Adrenal gland (tissue), 12 donors: ENCODE results near the gene ROR2. TPM values are rescaled to one million over a fixed set of nuclear protein-coding genes. Genes with fewer than 3 reads are reported as not detected.
"Not testable (repeated sequence)": the region's sequence is repeated elsewhere in the genome, so short reads cannot be mapped to it uniquely, and the experiment has no call there.

Experiments used
- DNase-seq, 7 donors: peaks; one replicate each; pipeline ENCODE4 v3.0.0-alpha.2; 2019 to 2020
- H3K27ac ChIP-seq, 5 donors: fragments of 200-600 bp; sonication (generic) in 4 of 5; 1 replicate in 3 of 5; 2 replicates in 2 of 5; pipeline versions ENCODE4 v1.5.1 to v1.8.0; 2016 to 2020; ENCODE audit warnings: mild to moderate bottlenecking in 1 of 5
- H3K27me3 ChIP-seq: fragments of 200-600 bp; 2 replicates; pipeline ENCODE4 v1.8.0; 2021
- H3K36me3 ChIP-seq, 2 donors: fragments of 200-600 bp; replicated peaks in 1 of 2; 1 replicate in 1 of 2; 2 replicates in 1 of 2; pipeline versions ENCODE4 v1.5.1 to v1.8.0; 2018 to 2022
- H3K4me1 ChIP-seq, 2 donors: fragments of 200-600 bp; replicated peaks in 1 of 2; 1 replicate in 1 of 2; 2 replicates in 1 of 2; pipeline versions ENCODE4 v1.5.1 to v1.8.0; 2018 to 2021
- H3K4me3 ChIP-seq, 4 donors: fragments of 200-600 bp; sonication (generic) in 3 of 4; one replicate each; pipeline ENCODE4 v1.5.1; 2016 to 2018
- H3K9me3 ChIP-seq, 3 donors: fragments of 200-600 bp; sonication (generic) in 1 of 3; replicated peaks in 1 of 3; 1 replicate in 2 of 3; 2 replicates in 1 of 3; pipeline versions ENCODE4 v1.5.1 to v1.8.0; 2016 to 2021
- POLR2A ChIP-seq, 2 donors: fragments of 450-650 bp; IDR thresholded peaks; one replicate each; pipeline ENCODE4 v1.6.1; 2017; ENCODE audit warnings: antibody characterized with exemption in 2 of 2, mild to moderate bottlenecking in 2 of 2, moderate library complexity in 1 of 2
- WGBS, 4 donors: extraction: QIAGEN DNeasy Blood & Tissue Kit in 2 of 4; methylation state at CpG; one replicate each; pipeline versions ENCODE4 v1.1.5 to v1.1.7; 2013 to 2017; 5-methylcytosine and 5-hydroxymethylcytosine counted together
- intact Hi-C, 2 donors: fragments of 100-400 bp; cut with DNase I; formaldehyde crosslinking; loops; one replicate each; pipeline versions ENCODE4 v1.14.1 to v1.15.0; 2022 to 2023
- polyA plus RNA-seq, 3 donors: library from polyadenylated mRNA; stranded (reverse); fragments of 200-250 nt in 2 of 3; fragments of 350-450 nt in 1 of 3; fragmentation: Illumina TruSeq in 1 of 3; extraction: RNeasy Lipid Tissue Mini Kit (QIAGEN cat#74804) in 1 of 3; gene quantifications; one replicate each; pipeline ENCODE4 v1.2.3, GENCODE V29; 2013 to 2014
- total RNA-seq, 9 donors: library from RNA; depleted of rRNA in 4 of 9; stranded (reverse); fragments of >200 nt in 4 of 9; fragments of 120-200 nt in 1 of 9; fragmentation: NEBNext Ultra II Directional in 1 of 9; extraction: Animal tissue kit (Norgen Biotek cat#: 25700) in 1 of 9; gene quantifications; one replicate each; pipeline versions ENCODE4 v1.1.0 to v1.2.4, GENCODE V29; 2013 to 2023
- TF ChIP-seq, protein P1 (sequence below), 6 experiments: fragments of 450-650 bp in 4 of 6; fragments of 200-600 bp in 2 of 6; sonication (generic) in 1 of 6; IDR thresholded peaks; 1 replicate in 5 of 6; 2 replicates in 1 of 6; pipeline versions ENCODE4 v1.5.1 to v1.8.0; 2016 to 2021; ENCODE audit warnings: antibody characterized with exemption in 6 of 6, mild to moderate bottlenecking in 2 of 6, moderate library complexity in 1 of 6
- donor health status: healthy with polysubstance abuse.
- donor health status: Bipolar disorder and iron deficiency.
- donor health status: DM: yes; HTN: yes; CAD: no.
- donor health status: DM: no; HTN: no; CAD: no.
- donor health status: DM: no; HTN: no; CAD: no.
- donor health status: DM: yes; HTN: yes; CAD: no.

Gene ROR2
- total and polyA plus RNA-seq, 12 donors = 3.9 to 23.9 (median 11.4) TPM

DNA sequence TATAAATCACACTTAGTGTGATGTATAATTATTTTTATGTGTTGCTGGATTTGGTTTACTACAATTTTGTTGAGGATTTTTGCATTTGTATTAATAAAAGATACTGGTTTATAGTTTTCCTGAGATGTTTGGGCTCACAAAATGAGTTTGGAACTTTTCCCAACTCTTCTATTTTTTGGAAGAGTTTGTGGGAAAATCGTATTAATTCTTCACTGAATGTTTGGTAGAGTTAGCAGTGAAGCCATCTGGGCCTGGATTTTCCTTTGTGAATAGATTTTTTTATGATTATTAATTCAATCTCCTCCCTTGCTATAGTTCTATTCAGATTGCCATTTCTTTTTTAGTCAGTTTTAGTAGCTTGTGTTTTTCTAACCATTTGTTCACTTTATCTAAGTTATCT, 324.7 kb downstream of the ROR2 start:
- intact Hi-C loops = no loop called here
- DNase-seq = no peak
- Histone ChIP-seq H3K9me3 (no peaks in the 10 kb centered on the region), H3K4me1 (no peaks in the 10 kb centered on the region), H3K27me3 (no peaks in the 10 kb centered on the region), H3K36me3 (no peaks in the 10 kb centered on the region), H3K4me3 (no peak overlapping the region), H3K27ac (no peak overlapping the region)
- WGBS, 4 donors = 40 to 66% (median 54%) methylated on average over 1 of the region's 1 CpG
- TF ChIP-seq, protein P1, sequence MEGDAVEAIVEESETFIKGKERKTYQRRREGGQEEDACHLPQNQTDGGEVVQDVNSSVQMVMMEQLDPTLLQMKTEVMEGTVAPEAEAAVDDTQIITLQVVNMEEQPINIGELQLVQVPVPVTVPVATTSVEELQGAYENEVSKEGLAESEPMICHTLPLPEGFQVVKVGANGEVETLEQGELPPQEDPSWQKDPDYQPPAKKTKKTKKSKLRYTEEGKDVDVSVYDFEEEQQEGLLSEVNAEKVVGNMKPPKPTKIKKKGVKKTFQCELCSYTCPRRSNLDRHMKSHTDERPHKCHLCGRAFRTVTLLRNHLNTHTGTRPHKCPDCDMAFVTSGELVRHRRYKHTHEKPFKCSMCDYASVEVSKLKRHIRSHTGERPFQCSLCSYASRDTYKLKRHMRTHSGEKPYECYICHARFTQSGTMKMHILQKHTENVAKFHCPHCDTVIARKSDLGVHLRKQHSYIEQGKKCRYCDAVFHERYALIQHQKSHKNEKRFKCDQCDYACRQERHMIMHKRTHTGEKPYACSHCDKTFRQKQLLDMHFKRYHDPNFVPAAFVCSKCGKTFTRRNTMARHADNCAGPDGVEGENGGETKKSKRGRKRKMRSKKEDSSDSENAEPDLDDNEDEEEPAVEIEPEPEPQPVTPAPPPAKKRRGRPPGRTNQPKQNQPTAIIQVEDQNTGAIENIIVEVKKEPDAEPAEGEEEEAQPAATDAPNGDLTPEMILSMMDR (IDR thresholded peaks at IDR 0.05) = no peak
- no peak for TF ChIP-seq POLR2A (IDR thresholded peaks at IDR 0.05)

DNA sequence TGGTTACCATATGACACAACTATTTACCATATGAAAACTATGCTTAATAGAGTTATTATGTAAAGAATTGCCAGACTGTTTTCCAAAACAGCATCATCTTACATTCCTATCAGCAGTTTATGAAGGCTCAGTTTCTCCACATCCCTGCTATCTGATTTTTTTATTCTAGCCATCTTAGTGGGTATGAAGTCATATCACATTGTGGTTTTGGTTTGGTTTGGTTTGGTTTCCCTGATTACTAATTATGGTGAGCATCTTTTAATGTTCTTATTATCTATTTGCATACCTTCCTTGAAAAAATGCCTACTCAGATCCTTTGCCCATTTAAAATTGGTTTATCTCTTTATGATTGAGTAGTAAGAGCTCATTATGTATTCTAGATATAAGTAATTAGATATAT, 327.0 kb downstream of the ROR2 start:
- H3K4me1 ChIP-seq = no peaks in the 10 kb centered on the region
- DNase-seq = no peak
- H3K27ac ChIP-seq = no peak overlapping the region
- intact Hi-C loops = no loop called here
- no peak for TF ChIP-seq POLR2A (IDR thresholded peaks at IDR 0.05)
- no peaks in the 10 kb centered on the region for H3K27me3 ChIP-seq
- H3K36me3 ChIP-seq = no peaks in the 10 kb centered on the region
- no peak overlapping the region for H3K4me3 ChIP-seq
- H3K9me3 ChIP-seq = no peaks in the 10 kb centered on the region

DNA sequence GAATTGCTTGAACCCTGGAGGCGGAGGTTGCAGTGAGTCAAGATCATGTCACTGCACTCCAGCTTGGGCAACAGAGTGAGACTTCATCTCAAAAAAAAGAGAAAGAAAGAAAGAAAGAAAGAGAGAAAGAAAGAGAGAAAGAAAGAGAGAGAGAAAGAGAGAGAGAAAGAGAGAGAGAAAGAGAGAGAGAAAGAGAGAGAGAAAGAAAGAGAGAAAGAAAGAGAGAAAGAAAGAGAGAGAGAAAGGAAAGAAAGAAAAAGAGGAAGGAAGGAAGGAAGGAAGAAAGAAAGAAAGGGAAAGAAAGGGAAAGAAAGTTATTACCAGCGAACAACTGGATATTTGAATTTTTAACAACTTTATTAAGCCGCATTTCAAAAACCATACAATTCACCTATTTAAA, 327.9 kb downstream of the ROR2 start:
- H3K4me3 ChIP-seq, intact Hi-C loops, H3K9me3 ChIP-seq, H3K4me1 ChIP-seq, DNase-seq, H3K36me3 ChIP-seq, H3K27me3 ChIP-seq, H3K27ac ChIP-seq: not testable (repeated sequence)
- 87 to 95% (median 91%) methylated on average over 3 of the region's 3 CpGs for WGBS, 4 donors

DNA sequence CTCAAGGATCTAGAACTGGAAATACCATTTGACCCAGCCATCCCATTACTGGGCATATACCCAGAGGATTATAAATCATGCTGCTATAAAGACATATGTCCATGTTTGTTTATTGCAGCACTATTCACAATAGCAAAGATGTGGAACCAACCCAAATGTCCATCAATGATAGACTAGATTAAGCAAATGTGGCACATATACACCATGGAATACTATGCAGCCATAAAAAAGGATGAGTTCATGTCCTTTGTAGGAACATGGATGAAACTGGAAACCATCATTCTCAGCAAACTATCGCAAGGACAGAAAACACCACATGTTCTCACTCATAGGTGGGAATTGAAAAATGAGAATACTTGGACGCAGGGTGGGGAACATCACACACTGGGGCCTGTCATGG, 336.0 kb downstream of the ROR2 start:
- not testable (repeated sequence) for H3K27me3 ChIP-seq, H3K36me3 ChIP-seq, H3K9me3 ChIP-seq, H3K4me3 ChIP-seq, H3K4me1 ChIP-seq, DNase-seq, H3K27ac ChIP-seq
- 92 to 100% (median 95%) methylated on average over 2 of the region's 2 CpGs for WGBS, 4 donors
- intact Hi-C loops = loop anchor here in 1 of 2 donors (5.0 kb wide), 1 partner anchor 568 kb away; no protein-coding TSS in a partner anchor

DNA sequence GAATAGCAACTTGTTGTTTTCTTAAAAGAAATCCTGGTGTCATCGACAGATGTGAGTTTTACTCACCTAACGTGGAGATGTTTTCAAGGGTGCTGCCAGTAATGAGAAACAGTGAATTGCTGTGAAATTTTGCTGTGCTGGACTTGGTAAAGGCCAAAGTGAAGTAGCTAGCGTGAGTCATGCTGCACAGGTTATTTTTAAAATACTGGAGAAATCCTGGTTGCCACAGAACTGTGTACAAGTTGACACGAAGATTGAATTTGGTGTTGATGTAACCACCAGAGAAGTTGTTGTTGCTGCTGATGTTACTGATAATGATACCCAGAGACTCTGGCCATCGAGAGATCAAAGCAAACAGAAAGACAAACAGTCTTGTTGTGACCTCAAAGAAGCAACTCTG, 338.4 kb downstream of the ROR2 start:
- WGBS, 4 donors = 37 to 49% (median 41%) methylated on average over 5 of the region's 5 CpGs
- Histone ChIP-seq H3K4me1 (no peaks in the 10 kb centered on the region), H3K4me3 (no peak overlapping the region), H3K9me3 (no peaks in the 10 kb centered on the region), H3K27me3 (no peaks in the 10 kb centered on the region), H3K27ac (no peak overlapping the region), H3K36me3 (no peaks in the 10 kb centered on the region)
- TF ChIP-seq, protein P1 (IDR thresholded peaks at IDR 0.05) = no peak
- no peak for TF ChIP-seq POLR2A (IDR thresholded peaks at IDR 0.05)
- DNase-seq = no peak
- intact Hi-C loops = loop anchor here in 1 of 2 donors (5.0 kb wide), 1 partner anchor 571 kb away; no protein-coding TSS in a partner anchor

DNA sequence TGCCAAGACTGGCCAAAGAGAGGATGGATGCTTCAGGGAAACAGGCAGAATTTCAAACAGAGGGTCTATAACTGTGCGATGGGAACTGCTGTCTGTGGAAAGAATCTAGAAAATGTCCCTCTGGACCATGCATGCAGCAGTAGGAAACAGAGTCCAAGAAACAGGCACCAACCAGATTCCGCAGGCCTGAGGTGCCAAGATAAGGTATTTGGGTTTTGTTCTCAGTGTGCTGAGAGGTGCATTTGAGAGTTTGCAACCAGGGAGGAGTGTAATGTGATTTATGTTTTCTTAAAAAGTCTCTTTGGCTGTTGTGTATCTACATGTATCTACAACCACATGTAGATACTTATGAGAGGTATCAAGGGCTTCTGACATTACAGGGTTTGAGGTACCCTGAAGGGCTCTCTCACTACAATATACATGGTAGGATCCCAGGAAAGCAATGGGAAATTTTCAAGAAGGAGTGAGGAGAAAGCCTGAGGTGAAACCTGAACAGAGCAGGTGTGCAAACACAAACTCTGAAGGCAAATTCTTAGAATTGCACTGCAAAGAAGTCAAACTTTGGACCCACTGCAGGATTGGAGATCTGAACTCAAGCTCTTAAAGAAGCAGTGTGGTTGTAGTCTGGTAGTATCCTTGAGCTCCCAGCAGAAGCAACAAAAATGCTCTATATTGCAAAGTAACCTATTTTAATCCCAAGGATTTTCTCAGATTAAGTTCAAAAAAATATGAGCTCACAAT, 343.6 kb downstream of the ROR2 start:
- no peaks in the 10 kb centered on the region for H3K4me1 ChIP-seq
- TF ChIP-seq, protein P1 (IDR thresholded peaks at IDR 0.05) = no peak
- TF ChIP-seq POLR2A (IDR thresholded peaks at IDR 0.05) = no peak
- 86 to 93% (median 91%) methylated on average over 2 of the region's 2 CpGs for WGBS, 4 donors
- no peak overlapping the region for H3K4me3 ChIP-seq
- H3K36me3 ChIP-seq = no peaks in the 10 kb centered on the region
- H3K27me3 ChIP-seq = no peaks in the 10 kb centered on the region
- H3K9me3 ChIP-seq = no peaks in the 10 kb centered on the region
- intact Hi-C loops = no loop called here
- H3K27ac ChIP-seq = no peak overlapping the region
- DNase-seq = no peak
